ENCODE data around the gene OR2Z1.
"Not testable (repeated sequence)": the region's sequence is repeated elsewhere in the genome, so short reads cannot be mapped to it uniquely, and the experiment has no call there.

OR2Z1 gene

DNA sequence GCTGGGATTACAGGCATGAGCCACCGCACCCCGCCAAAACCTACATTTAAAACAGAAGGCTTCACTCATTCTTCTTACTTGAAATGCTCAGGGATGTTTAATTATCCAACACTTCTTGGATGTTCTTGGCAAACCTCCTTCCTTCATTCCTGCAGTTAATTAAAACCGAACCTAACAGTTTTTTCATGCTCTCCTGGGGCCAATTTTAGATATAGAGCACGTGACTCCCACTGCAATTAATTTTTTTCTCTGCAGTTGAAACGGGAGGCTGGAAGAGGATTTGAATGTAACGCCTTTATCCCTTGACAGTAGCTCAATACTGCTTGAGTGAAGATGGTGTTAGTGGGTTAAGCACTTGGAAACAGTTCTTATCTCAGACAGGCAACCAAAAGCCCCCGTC lies 18.2 kb upstream of the OR2Z1 start:
- no peaks in the 10 kb centered on the region for H3K36me3 ChIP-seq
- peaks cover 80% of the 10 kb centered on the region for H3K27me3 ChIP-seq
- no peaks in the 10 kb centered on the region for H3K9me3 ChIP-seq
- no peak overlapping the region for H3K4me3 ChIP-seq (ENCODE audit: low read depth in 1 of 2, low read length in 1 of 2)
- TF ChIP-seq CTCF (IDR thresholded peaks at IDR 0.05) = no peak
- H3K27ac ChIP-seq = no peak overlapping the region
- no peaks in the 10 kb centered on the region for H3K4me1 ChIP-seq (ENCODE audit: control insufficient read depth in 1 of 2, insufficient read depth in 1 of 2, low read depth in 1 of 2, low read length in 1 of 2)

DNA sequence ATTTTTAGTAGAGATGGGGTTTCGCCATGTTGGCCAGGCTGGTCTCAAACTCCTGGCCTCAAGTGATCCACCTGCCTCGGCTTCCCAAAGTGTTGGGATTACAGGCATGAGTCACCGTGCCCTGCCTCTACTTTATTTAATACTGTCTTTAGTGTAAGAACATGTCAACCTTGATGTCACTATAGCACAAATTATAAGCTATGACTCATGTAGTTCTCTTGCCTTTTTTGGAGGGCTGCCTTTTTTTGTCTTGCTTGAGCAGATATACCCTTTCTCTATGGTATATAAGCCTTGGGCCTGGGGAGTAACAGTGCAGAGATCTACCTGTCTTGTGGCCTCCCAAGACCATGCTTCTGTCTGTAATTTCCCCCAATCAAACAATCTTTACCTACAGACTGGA lies 16.1 kb upstream of the OR2Z1 start:
- H3K4me3 ChIP-seq (ENCODE audit: low read depth in 1 of 2, low read length in 1 of 2); H3K9me3 ChIP-seq; H3K4me1 ChIP-seq (ENCODE audit: control insufficient read depth in 1 of 2, insufficient read depth in 1 of 2, low read depth in 1 of 2, low read length in 1 of 2); H3K27ac ChIP-seq; H3K36me3 ChIP-seq: not testable (repeated sequence)
- peaks cover 59% of the 10 kb centered on the region for H3K27me3 ChIP-seq

- H3K36me3 ChIP-seq = no peaks in the 10 kb centered on the region
- H3K4me3 ChIP-seq (ENCODE audit: low read depth in 1 of 2, low read length in 1 of 2) = no peak overlapping the region
- H3K4me1 ChIP-seq (ENCODE audit: control insufficient read depth in 1 of 2, insufficient read depth in 1 of 2, low read depth in 1 of 2, low read length in 1 of 2) = no peaks in the 10 kb centered on the region
- no peaks in the 10 kb centered on the region for H3K9me3 ChIP-seq
- H3K27ac ChIP-seq = no peak overlapping the region
- TF ChIP-seq CTCF (IDR thresholded peaks at IDR 0.05) = no peak
- H3K27me3 ChIP-seq = peaks cover 54% of the 10 kb centered on the region
These were observed 15.7 kb upstream of the OR2Z1 start for GRCh38 chr19:8705742-8706141.

DNA sequence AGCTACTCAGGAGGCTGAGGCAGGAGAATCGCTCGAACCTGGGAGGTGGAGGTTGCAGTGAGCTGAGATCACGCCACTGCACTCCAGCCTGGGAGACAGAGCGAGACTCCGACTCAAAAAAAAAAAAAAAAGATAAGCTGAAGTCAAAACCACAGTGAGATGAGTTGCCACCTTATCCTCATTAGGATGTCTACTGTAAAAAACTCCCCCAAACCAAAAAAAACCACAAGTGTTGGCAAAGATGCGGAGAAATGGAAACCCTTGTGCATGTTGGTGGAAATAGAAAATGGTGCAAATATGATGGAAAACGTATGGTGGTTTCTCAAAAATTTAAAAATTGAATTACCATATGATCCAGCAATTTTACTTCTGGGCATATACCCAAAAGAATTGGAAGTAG lies 11.1 kb upstream of the OR2Z1 start:
- not testable (repeated sequence) for H3K36me3 ChIP-seq; H3K27me3 ChIP-seq; H3K4me1 ChIP-seq (ENCODE audit: control insufficient read depth in 1 of 2, insufficient read depth in 1 of 2, low read depth in 1 of 2, low read length in 1 of 2); H3K27ac ChIP-seq; H3K9me3 ChIP-seq; H3K4me3 ChIP-seq (ENCODE audit: low read depth in 1 of 2, low read length in 1 of 2)

DNA sequence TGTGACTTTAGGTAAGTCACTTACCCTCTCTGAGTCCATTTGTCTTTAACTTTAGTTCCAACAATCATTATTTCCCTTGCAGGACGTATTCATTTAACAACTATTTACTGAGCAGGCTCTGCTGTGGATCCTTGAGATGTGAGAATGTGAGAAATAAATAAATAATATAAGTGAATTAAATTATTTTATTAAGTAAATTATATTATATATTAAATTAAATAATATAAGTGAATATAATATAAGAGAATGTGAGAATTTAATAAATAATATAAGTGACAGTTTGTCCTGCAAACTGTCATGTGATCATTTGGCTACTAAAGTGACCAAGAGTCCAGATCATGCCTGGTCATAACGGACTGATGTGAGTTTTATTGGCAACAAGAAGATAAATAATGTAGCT lies 598 bp downstream of the OR2Z1 start:
- Histone ChIP-seq H3K4me3 (ENCODE audit: low read depth in 1 of 2, low read length in 1 of 2) (no peak overlapping the region), H3K27ac (no peak overlapping the region), H3K4me1 (ENCODE audit: control insufficient read depth in 1 of 2, insufficient read depth in 1 of 2, low read depth in 1 of 2, low read length in 1 of 2) (no peaks in the 10 kb centered on the region), H3K36me3 (no peaks in the 10 kb centered on the region), H3K27me3 (peaks cover 11% of the 10 kb centered on the region), H3K9me3 (no peaks in the 10 kb centered on the region)
- no peak for TF ChIP-seq CTCF (IDR thresholded peaks at IDR 0.05)

DNA sequence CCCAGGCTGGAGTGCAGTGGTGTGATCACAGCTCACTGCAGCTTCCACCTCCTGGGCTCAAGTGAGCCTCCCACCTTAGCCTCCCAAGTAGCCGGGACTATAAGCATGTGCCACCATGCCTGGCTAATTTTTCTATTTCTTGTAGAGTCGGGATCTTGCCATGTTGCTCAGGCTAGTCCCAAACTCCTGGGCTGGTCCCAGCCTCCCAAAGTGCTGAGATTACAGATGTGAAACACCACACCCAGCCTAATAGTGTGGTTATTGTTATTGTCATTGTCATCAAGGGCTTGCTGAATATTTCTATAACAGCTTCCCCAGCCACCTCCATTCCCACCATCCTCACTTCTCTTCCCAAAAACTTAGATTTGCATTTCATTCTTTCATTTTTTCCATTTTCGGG lies 2.8 kb downstream of the OR2Z1 start:
- Histone ChIP-seq H3K4me1 (ENCODE audit: control insufficient read depth in 1 of 2, insufficient read depth in 1 of 2, low read depth in 1 of 2, low read length in 1 of 2) (no peaks in the 10 kb centered on the region), H3K27me3 (peaks cover 11% of the 10 kb centered on the region)

More for the DNA sequence above, 2.8 kb downstream of the OR2Z1 start:
- no peak for TF ChIP-seq CTCF (IDR thresholded peaks at IDR 0.05)
- no peak overlapping the region for H3K27ac ChIP-seq
- no peak overlapping the region for H3K4me3 ChIP-seq (ENCODE audit: low read depth in 1 of 2, low read length in 1 of 2)
- no peaks in the 10 kb centered on the region for H3K36me3 ChIP-seq
- H3K9me3 ChIP-seq = no peaks in the 10 kb centered on the region

Data from neutrophil (primary cell).